D721Med (cell line): Measurements from ENCODE around the gene LMX1B.

Source experiments
- DNase-seq: peaks from one replicate; pipeline ENCODE4 v3.0.0; 2011; ENCODE audit warnings: low spot score; ENCODE audit not compliant: insufficient read length
- FAIRE-seq: peaks from 2 replicates; lab custom pipeline; 2011; peaks lifted over from hg19 to GRCh38; lab: Jason Lieb, UNC
- CTCF ChIP-seq: IDR thresholded peaks from 2 replicates; pipeline ENCODE4 v1.5.1; 2012; ENCODE audit warnings: mild to moderate bottlenecking, control low read depth; ENCODE audit not compliant: insufficient read depth; ENCODE audit errors: missing control alignments

LMX1B gene

DNA sequence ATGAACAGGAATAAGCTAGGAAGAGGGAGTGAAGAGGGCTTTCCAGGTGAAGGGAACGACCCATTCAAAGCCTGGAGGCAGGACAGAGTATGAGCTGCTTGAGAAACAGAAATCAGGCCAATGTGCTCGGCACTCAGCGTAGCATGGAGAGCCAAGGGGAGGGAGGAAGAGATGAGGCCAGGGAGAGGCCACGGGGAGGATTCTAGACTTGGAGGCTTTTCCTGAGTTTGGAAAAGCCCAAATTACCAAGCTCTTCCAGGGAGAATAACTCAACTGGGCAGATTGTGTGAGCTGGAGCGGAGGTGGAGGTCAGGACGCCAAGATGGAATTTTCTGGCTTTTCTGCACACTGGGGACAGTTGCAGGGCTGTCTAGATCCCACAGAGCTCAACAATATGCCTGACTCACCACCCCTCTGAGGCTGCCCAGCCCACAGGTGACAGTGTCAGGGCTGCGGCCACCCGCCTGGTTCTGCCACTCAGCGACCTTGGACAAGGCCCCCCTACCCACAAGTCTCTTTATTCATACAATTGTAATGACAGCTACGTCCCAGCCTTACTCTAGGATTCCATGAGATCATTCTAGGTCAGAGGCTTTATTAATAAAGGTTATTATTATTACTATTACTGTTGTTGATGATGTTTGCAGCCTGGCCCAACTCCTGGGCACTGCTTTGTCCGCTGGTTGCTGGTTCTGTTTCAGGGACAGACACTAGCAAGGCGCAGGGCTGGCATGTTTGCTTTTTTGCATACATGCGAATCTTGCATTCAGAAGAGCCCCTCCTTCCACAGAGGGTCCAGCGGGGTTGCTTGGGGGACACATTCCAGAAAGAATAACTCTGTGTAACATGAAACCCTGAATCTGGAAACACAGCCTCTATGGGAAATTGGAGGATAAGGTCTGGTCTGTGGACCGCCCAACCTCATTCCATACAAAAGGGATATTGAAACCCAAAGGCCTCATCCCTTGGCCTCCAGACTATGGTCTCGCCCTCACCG, 9.4 kb upstream of the LMX1B start:
- TF ChIP-seq CTCF: no peak
- no peak for FAIRE-seq

DNA sequence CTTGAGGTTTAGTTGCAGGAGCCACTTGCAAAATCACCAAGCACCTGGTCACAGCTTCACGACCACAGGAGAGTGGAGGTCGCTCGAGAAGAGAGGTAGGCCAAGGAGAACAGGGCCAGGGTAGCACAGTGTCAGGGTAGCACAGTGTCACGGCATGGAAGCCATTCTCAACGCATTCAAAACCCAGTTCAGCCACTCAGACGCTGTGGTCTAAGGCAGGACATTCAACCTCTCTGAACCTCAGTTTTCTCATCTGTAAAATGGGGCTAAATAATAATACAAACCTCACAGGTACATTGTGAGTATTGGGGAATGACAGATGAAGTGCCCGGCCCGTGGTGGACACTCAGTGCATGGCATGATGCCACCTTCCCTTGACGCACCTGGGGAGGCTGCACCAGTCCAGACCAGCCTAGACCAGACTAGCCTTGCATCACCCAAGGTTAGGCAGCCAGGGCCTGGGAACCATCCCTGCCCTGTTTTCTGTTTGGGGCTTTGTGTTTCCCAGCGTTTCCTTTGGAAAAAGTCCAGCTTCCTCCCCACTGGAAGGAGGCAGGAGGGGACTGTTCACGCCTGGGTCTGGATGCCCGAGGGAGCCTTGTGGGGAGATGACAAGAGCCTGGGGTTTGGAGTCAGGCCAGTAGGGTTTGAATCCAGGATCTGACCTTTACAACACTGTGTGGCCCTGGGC, 7.8 kb upstream of the LMX1B start:
- FAIRE-seq: no peak
- TF ChIP-seq CTCF: no peak
- no peak for DNase-seq

More for the DNA sequence above, 9.4 kb upstream of the LMX1B start:
- no peak for DNase-seq

GRCh38 chr9:126606483-126606870, 7.3 kb upstream of the LMX1B start:
- DNase-seq (no peak), FAIRE-seq (no peak)
- TF ChIP-seq CTCF: no peak

GRCh38 chr9:126607086-126607485, 6.6 kb upstream of the LMX1B start:
- FAIRE-seq (no peak), DNase-seq (no peak)
- TF ChIP-seq CTCF: no peak

DNA sequence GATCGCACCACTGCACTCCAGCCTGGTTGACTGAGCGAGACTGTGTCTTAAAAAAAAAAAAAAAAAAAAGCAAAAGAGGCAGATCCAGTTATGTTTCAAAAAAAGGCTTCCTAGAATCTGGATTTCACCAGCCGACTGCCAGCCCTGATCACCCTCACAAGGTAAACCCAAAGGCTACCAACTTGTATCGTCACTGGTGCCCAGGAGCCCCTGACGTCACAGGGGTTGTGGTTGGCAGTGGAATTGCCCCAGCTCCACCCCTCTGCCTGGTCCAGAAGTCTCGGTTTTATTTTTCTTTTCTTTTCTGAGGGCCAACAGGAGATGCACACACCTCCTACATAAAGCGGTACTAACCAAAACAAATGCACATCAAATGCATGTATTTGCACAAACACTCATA, 6.0 kb upstream of the LMX1B start:
- DNase-seq (no peak), FAIRE-seq (no peak)
- no peak for TF ChIP-seq CTCF

DNA sequence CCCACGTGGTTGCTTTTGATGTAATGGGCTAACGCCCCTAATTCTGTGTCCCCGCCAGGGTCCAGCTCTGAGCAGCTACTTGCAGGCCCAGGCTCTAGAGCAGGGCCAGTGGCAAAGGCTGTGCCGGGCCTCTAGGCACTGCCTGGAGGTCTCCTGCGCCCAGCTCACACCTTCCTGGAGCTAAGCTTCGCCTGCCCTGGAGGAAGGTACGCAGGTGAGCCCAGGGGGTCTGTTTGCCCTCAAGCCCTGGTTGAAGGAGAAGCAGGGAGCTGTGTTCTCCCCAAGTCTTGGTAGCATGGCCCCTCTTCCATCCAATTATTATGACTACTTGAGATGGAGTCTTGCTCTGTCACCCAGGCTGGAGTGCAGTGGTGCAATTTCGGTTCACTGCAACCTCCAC, 5.2 kb upstream of the LMX1B start:
- FAIRE-seq: no peak
- TF ChIP-seq CTCF: no peak

GRCh38 chr9:126609191-126609590, 4.5 kb upstream of the LMX1B start:
- FAIRE-seq: no peak
- TF ChIP-seq CTCF: no peak
- no peak for DNase-seq

More for the DNA sequence above, 5.2 kb upstream of the LMX1B start:
- no peak for DNase-seq
